Measurements from ENCODE around the gene SLC35A1. TPM values are rescaled to one million over a fixed set of nuclear protein-coding genes. Genes with fewer than 3 reads are reported as not detected.

Gene SLC35A1
- total RNA-seq, 2 experiments from 2014 or later = 6.5 to 9.9 TPM

GRCh38 chr6:87555506-87555905 is 82.7 kb downstream of the SLC35A1 start:
- no peaks in the 10 kb centered on the region for H3K4me1 Mint-ChIP-seq
- ATAC-seq (peak; percentile 74), DNase-seq (no peak)
- peaks cover 21% of the 10 kb centered on the region for H3K36me3 Mint-ChIP-seq (ENCODE audit: low read depth)
- intact Hi-C loops (cut with DNase I, micrococcal nuclease) = no loop called here
- POLR2A ChIA-PET = no interaction called here
- no peak overlapping the region for H3K4me3 Mint-ChIP-seq
- CTCF ChIA-PET = no interaction called here
- no peak overlapping the region for H3K27ac Mint-ChIP-seq
- H3K27me3 Mint-ChIP-seq = no peaks in the 10 kb centered on the region
- no peaks in the 10 kb centered on the region for H3K9me3 Mint-ChIP-seq (ENCODE audit: low read depth)

GRCh38 chr6:87558446-87558845 is 85.7 kb downstream of the SLC35A1 start:
- Mint-ChIP-seq H3K36me3 (ENCODE audit: low read depth) (peaks cover 26% of the 10 kb centered on the region), H3K4me1 (no peaks in the 10 kb centered on the region), H3K27ac (no peak overlapping the region), H3K4me3 (no peak overlapping the region), H3K9me3 (ENCODE audit: low read depth) (no peaks in the 10 kb centered on the region), H3K27me3 (no peaks in the 10 kb centered on the region)
- ChIA-PET POLR2A (no interaction called here), CTCF (interaction anchor here (0.9 kb wide), 1 partner anchor 140 kb away, joined by 3 read pairs; no protein-coding TSS in a partner anchor)
- intact Hi-C loops (cut with DNase I, micrococcal nuclease) = no loop called here
- DNase-seq (no peak), ATAC-seq (no peak)

- no peaks in the 10 kb centered on the region for H3K27me3 Mint-ChIP-seq
- ATAC-seq (no peak), DNase-seq (no peak)
- H3K27ac Mint-ChIP-seq = no peak overlapping the region
- CTCF ChIA-PET = interaction anchor here (0.7 kb wide), 1 partner anchor 482 kb away, joined by 5 read pairs; no protein-coding TSS in a partner anchor
- no peaks in the 10 kb centered on the region for H3K4me1 Mint-ChIP-seq
- peaks cover 36% of the 10 kb centered on the region for H3K36me3 Mint-ChIP-seq (ENCODE audit: low read depth)
- no peak overlapping the region for H3K4me3 Mint-ChIP-seq
- POLR2A ChIA-PET = no interaction called here
- intact Hi-C loops (cut with DNase I, micrococcal nuclease) = no loop called here
- H3K9me3 Mint-ChIP-seq (ENCODE audit: low read depth) = no peaks in the 10 kb centered on the region
These were observed 88.2 kb downstream of the SLC35A1 start for GRCh38 chr6:87561017-87561416.

Other genes starting within 250 kb of the SLC35A1 start
- 10 to 100 TPM in 1 of 2 experiments, 1 to 10 TPM in 1; 8.5 to 10.1 TPM for gene SMIM8, start 150.4 kb upstream of the SLC35A1 start, total RNA-seq
- gene GJB7, start 143.7 kb upstream of the SLC35A1 start, total RNA-seq = not detected
- gene C6orf163, start 128.2 kb upstream of the SLC35A1 start, total RNA-seq = 1 to 10 TPM; 1.2 to 1.5 TPM
- not detected for gene CFAP206, start 65.0 kb upstream of the SLC35A1 start, total RNA-seq
- 10 to 100 TPM; 20.8 to 24.7 TPM for gene RARS2, start 117.0 kb downstream of the SLC35A1 start, total RNA-seq
- 10 to 100 TPM; 38.8 to 42.6 TPM for gene ORC3, start 117.2 kb downstream of the SLC35A1 start, total RNA-seq
- 10 to 100 TPM; 41.4 to 46.3 TPM for gene AKIRIN2, start 229.3 kb downstream of the SLC35A1 start, total RNA-seq